PC-9 (cell line): ENCODE measurements around the gene TNIK. TPM values are rescaled to one million over a fixed set of nuclear protein-coding genes. Genes with fewer than 3 reads are reported as not detected.

Experiments used
- BruUV-seq: library from RNA; stranded (reverse); fragments of 400-500 nt; replicated peaks from 2 replicates; lab custom pipeline; 2021; lab: Mats Ljungman, UMichigan
- CTCF ChIA-PET: fragments of 300-600 bp; sonication (Branson Sonifier 250); formaldehyde crosslinking; loops from one replicate; lab custom pipeline; 2022; ENCODE audit warnings: antibody characterized with exemption; lab: Charles Lee
- POLR2A ChIA-PET: fragments of 300-600 bp; sonication (Branson Sonifier 250); formaldehyde crosslinking; loops from one replicate; lab custom pipeline; 2022; ENCODE audit warnings: antibody characterized with exemption; ENCODE audit not compliant: unreplicated experiment; lab: Charles Lee
- DNase-seq, 2 experiments: peaks; one replicate each; pipeline versions ENCODE4 v3.0.0 to v3.0.0-alpha.2; 2015 to 2022; ENCODE audit warnings: mixed read lengths in 1 of 2
- H2AFZ ChIP-seq: fragments of 200-600 bp; sonication (generic); 2 replicates; pipeline ENCODE4 v1.8.1; 2017; ENCODE audit warnings: antibody characterized with exemption
- H3F3A ChIP-seq: fragments of 200-600 bp; sonication (generic); 2 replicates; pipeline ENCODE4 v1.8.1; 2017; ENCODE audit warnings: antibody characterized with exemption, mild to moderate bottlenecking, low read depth; ENCODE audit not compliant: insufficient read depth
- H3K27ac ChIP-seq: fragments of 200-600 bp; sonication (generic); 2 replicates; pipeline ENCODE4 v1.6.1; 2016; ENCODE audit warnings: mixed run types
- H3K27me3 ChIP-seq: fragments of 200-600 bp; sonication (generic); 2 replicates; pipeline ENCODE4 v1.6.1; 2016; ENCODE audit warnings: low read depth, mixed run types; ENCODE audit not compliant: insufficient read depth
- H3K36me3 ChIP-seq: fragments of 200-600 bp; sonication (generic); 2 replicates; pipeline ENCODE4 v1.6.1; 2016; ENCODE audit warnings: low read depth, mixed run types
- H3K4me1 ChIP-seq: fragments of 200-600 bp; sonication (generic); replicated peaks from 2 replicates; pipeline ENCODE4 v1.6.1; 2016; ENCODE audit warnings: mixed run types; ENCODE audit not compliant: insufficient read depth
- H3K4me2 ChIP-seq: fragments of 200-600 bp; sonication (generic); 2 replicates; pipeline ENCODE4 v1.6.1; 2017; ENCODE audit warnings: mixed run types
- H3K4me3 ChIP-seq: fragments of 200-600 bp; sonication (generic); 2 replicates; pipeline ENCODE4 v1.6.1; 2016; ENCODE audit warnings: mixed run types
- H3K79me2 ChIP-seq: fragments of 200-600 bp; sonication (generic); 2 replicates; pipeline ENCODE4 v1.6.1; 2017; ENCODE audit warnings: low read depth, mixed run types
- H3K9me2 ChIP-seq: fragments of 200-600 bp; sonication (generic); 2 replicates; pipeline ENCODE4 v1.8.1; 2017; ENCODE audit warnings: mild to moderate bottlenecking; ENCODE audit not compliant: insufficient read depth
- H3K9me3 ChIP-seq: fragments of 200-600 bp; sonication (generic); 2 replicates; pipeline ENCODE4 v1.8.1; 2016; ENCODE audit warnings: low read depth; ENCODE audit not compliant: insufficient read depth
- H4K20me1 ChIP-seq: fragments of 200-600 bp; sonication (generic); 2 replicates; pipeline ENCODE4 v1.8.1; 2017; ENCODE audit not compliant: insufficient read depth
- CTCF ChIP-seq: fragments of 200-600 bp; sonication (generic); conservative IDR thresholded peaks from 2 replicates; pipeline ENCODE4 v1.6.1; 2017; ENCODE audit warnings: mixed run types, antibody characterized with exemption, mild to moderate bottlenecking, moderate library complexity
- EZH2 ChIP-seq: fragments of 200-600 bp; sonication (generic); IDR thresholded peaks from 2 replicates; pipeline ENCODE4 v1.8.0; 2017; ENCODE audit warnings: antibody characterized with exemption, low read depth
- intact Hi-C: fragments of 100-400 bp; cut with micrococcal nuclease; formaldehyde crosslinking; loops from one replicate; pipeline ENCODE4 v1.10.0; 2022; ENCODE audit not compliant: unreplicated experiment
- total RNA-seq: library from RNA; stranded (reverse); gene quantifications from 2 replicates; pipeline ENCODE4 v1.2.3, GENCODE V29; 2021

TNIK gene
- total RNA-seq, 1 experiment from 2014 or later: 30.7 TPM

DNA sequence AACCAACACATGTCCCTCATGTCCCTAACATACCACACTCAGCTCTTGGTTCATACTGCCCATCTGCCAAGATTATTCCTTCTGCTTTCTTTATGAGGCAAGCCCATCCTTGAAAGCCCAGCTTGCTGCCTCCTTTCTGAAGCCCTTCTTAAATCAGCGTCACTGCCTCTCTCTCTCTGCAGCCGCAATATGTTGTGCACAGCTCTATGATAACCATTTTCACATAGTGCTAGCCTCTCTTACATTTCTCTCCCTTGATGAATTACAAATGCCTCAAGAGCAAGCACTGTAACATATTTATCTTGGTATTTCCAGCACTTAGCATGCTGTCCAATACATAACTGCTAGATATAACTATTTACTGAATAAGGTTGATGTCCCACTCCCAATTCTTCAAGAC, 86.5 kb downstream of the TNIK start:
- no peaks in the 10 kb centered on the region for H3K9me3 ChIP-seq
- peaks cover 62% of the 10 kb centered on the region for H3K79me2 ChIP-seq
- no TSS peak for BruUV-seq
- no peaks in the 10 kb centered on the region for H4K20me1 ChIP-seq
- H3K27ac ChIP-seq: no peak overlapping the region
- POLR2A ChIA-PET: interaction anchor here (0.6 kb wide), 1 partner anchor 18 kb away, joined by 5 read pairs; no protein-coding TSS in a partner anchor
- H3K27me3 ChIP-seq: no peaks in the 10 kb centered on the region
- H3K4me2 ChIP-seq: no peak overlapping the region
- H3K4me3 ChIP-seq: no peak overlapping the region
- no peak for DNase-seq
- H3F3A ChIP-seq: peaks cover 19% of the 10 kb centered on the region; the same call in 1 of the 2 replicates
- TF ChIP-seq EZH2 (no peak), CTCF (no peak)
- H3K36me3 ChIP-seq: no peaks in the 10 kb centered on the region; the same call in 1 of the 2 replicates
- intact Hi-C loops: no loop called here
- no peak overlapping the region for H2AFZ ChIP-seq
- no peaks in the 10 kb centered on the region for H3K9me2 ChIP-seq
- peaks cover 48% of the 10 kb centered on the region for H3K4me1 ChIP-seq
- CTCF ChIA-PET: no interaction called here

DNA sequence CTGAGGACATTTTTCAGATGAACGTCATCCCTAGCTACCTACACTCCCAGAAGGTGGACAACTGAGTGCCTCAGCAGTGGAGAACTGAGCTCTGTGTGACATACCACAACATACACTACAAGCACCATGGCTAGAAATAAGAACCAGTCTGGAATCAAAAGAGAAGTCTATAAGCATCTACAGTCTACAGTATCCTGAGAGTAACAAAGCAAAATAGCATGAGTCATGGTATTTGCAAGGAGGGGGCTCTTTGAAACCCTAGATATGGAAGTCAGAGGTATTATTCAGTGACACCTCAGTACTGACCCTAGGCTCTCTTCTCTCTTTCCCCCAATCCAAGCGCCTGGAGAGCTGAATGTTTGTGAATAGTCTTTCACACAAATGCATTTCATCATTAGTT, 87.5 kb downstream of the TNIK start:
- intact Hi-C loops: no loop called here
- CTCF ChIA-PET: no interaction called here

DNA sequence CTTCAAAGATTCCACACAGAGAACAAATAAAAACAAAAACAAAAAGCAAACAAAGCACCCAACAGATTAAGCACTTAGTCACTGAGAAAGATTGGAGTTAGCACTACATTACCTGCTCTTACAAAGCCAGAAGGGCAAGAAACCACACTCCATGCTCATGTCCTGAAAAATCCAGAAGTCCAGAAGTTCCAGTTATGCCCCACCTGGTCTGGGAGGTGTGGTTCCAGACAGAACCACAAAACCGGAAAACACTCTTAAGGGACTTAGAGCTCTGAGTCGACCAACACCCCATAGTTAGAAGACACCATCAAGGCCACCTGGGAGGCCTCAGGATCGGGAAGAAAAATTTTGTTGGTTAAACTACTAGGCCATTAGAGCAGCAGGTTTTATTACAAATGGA, 88.9 kb downstream of the TNIK start:
- no peaks in the 10 kb centered on the region for H3K27me3 ChIP-seq
- H3K36me3 ChIP-seq: no peaks in the 10 kb centered on the region; the same call in 1 of the 2 replicates
- H3K9me2 ChIP-seq: no peaks in the 10 kb centered on the region
- peaks cover 45% of the 10 kb centered on the region for H3K79me2 ChIP-seq
- TF ChIP-seq EZH2: no peak
- TF ChIP-seq CTCF: no peak
- H3F3A ChIP-seq: peaks cover 19% of the 10 kb centered on the region; the same call in 1 of the 2 replicates
- no peak overlapping the region; the same call in 1 of the 2 replicates for H2AFZ ChIP-seq
- no peaks in the 10 kb centered on the region for H4K20me1 ChIP-seq
- H3K27ac ChIP-seq: peak overlapping the region; percentile 28
- no peaks in the 10 kb centered on the region for H3K9me3 ChIP-seq
- no peak overlapping the region for H3K4me3 ChIP-seq
- H3K4me2 ChIP-seq: peak overlapping the region; percentile 15
- DNase-seq: peak; percentile 33 to 77
- ChIA-PET CTCF (no interaction called here), POLR2A (interaction anchor here (0.6 to 0.7 kb wide), 3 partner anchors 44 to 440 kb away, joined by 5 to 8 read pairs (median 7); no protein-coding TSS in a partner anchor)
- BruUV-seq: no TSS peak
- intact Hi-C loops: no loop called here
- H3K4me1 ChIP-seq: peaks cover 48% of the 10 kb centered on the region

More for the DNA sequence above, 87.5 kb downstream of the TNIK start:
- Histone ChIP-seq H2AFZ (no peak overlapping the region), H3K27me3 (no peaks in the 10 kb centered on the region), H3K27ac (no peak overlapping the region), H3K4me3 (no peak overlapping the region), H3K4me2 (no peak overlapping the region), H4K20me1 (no peaks in the 10 kb centered on the region), H3K79me2 (peaks cover 54% of the 10 kb centered on the region), H3K9me2 (no peaks in the 10 kb centered on the region), H3K36me3 (no peaks in the 10 kb centered on the region; the same call in 1 of the 2 replicates), H3K9me3 (no peaks in the 10 kb centered on the region), H3K4me1 (peaks cover 48% of the 10 kb centered on the region), H3F3A (peaks cover 19% of the 10 kb centered on the region; the same call in 1 of the 2 replicates)
- DNase-seq: no peak
- TF ChIP-seq EZH2 (no peak), CTCF (no peak)
- BruUV-seq: no TSS peak
- POLR2A ChIA-PET: interaction anchor here (0.6 kb wide), 1 partner anchor 861 kb away, joined by 6 read pairs; no protein-coding TSS in a partner anchor
